ENCODE results near the gene VWA2.

VWA2 gene

DNA sequence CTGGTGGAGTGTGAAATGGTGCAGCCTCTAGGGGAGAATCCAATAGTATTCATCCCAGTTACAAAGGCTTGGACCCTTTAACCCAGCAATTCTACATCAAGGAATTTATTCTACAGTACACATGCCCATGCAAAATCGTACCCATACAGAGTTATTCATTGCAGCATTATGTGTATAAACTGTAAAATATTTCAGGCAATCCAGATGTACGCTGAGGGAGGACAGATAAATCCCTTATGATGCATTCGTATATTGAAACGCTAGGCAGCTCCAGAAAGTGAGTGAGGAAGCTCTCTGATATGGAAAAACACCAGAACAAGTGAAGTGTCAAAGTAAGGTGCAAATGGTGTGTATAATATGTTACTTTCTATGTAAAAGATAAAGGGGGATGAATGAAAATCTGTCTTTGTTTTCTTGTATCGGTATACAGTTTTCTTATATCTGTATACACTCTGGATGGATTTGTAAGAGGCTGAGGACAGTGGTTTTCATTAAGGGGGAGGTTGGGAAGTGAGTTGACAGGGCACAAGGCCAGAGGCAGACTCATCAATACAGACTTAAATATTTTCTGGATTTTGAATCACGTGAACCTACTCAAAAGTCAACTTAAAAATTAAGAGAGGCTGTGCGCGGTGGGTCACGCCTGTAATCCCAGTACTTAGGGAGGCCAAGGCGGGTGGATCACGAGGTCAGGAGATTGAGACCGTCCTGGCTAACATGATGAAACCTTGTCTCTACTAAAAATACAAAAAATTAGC, 17.1 kb downstream of the VWA2 start:
- no peak overlapping the region for H3K27ac ChIP-seq
- no peak for TF ChIP-seq ZFX (IDR thresholded peaks at IDR 0.05)
- TF ChIP-seq, protein P1, sequence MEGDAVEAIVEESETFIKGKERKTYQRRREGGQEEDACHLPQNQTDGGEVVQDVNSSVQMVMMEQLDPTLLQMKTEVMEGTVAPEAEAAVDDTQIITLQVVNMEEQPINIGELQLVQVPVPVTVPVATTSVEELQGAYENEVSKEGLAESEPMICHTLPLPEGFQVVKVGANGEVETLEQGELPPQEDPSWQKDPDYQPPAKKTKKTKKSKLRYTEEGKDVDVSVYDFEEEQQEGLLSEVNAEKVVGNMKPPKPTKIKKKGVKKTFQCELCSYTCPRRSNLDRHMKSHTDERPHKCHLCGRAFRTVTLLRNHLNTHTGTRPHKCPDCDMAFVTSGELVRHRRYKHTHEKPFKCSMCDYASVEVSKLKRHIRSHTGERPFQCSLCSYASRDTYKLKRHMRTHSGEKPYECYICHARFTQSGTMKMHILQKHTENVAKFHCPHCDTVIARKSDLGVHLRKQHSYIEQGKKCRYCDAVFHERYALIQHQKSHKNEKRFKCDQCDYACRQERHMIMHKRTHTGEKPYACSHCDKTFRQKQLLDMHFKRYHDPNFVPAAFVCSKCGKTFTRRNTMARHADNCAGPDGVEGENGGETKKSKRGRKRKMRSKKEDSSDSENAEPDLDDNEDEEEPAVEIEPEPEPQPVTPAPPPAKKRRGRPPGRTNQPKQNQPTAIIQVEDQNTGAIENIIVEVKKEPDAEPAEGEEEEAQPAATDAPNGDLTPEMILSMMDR (conservative IDR thresholded peaks at IDR 0.05): no peak

DNA sequence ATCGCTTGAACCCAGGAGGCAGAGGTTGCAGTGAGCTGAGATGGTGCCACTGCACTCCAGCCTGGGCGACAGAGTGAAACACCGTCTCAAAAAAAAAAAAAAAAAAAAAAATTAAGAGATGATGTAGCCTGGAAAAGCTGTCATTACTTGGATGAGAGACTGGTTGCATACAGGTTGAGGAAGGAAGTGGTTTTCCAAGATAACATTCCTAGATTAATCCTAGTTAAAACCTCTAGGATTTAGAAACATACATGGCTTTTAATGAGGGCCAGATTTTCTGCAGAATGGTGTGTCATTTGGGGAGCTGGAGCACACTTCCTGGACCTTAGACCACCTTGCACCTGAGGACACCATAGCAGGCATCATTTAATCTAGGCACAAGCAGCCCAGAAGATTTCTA, 17.8 kb downstream of the VWA2 start:
- H3K27ac ChIP-seq: no peak overlapping the region
- TF ChIP-seq ZFX (IDR thresholded peaks at IDR 0.05): no peak
- TF ChIP-seq, protein P1 (conservative IDR thresholded peaks at IDR 0.05): no peak

DNA sequence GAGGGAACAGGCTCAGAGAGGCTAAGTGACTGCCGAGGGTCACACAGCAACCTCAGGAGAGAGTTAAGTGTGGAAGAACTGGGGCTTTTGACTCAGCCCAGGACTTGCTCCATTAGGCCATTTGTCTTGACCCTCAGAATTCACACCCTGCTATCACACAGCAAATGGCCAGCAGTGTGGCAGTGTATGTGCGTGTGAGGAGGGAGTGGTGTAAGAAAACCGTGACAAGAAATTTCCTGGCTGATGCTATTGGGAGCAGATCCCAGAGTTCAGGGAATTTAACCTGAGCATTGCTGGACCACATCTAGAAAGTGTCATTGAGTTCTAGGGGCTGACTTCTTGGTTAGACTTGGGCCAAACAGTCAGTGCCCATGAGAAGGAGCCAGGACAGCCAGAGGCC, 18.4 kb downstream of the VWA2 start:
- H3K27ac ChIP-seq: no peak overlapping the region
- TF ChIP-seq, protein P1 (conservative IDR thresholded peaks at IDR 0.05): no peak

DNA sequence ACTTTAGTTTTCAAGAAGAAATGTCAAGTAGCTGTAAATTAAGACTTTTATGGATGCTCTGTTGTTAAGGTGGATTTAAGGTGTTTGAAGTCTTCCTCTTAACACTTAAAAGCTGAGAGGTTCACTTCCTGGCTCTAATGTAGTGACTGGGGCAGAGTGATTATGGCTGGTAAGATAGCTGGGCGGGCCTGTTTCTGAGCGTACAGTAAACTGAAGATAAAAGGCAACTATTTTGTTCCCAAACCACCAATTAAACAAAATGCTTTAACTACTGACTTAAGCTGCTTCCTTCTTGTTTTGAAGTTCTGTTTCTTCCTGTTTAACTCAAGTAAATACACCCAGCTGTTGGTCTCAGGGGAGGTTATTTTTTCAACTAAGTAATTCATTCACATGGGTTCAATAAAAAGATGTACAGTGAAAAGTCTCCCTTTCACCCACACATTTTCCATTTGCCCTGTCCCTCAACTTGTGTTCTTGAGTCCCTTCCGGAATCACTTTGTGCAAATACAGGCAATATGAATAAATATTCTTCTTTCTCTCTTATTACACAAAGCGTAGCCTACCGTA, 19.3 kb downstream of the VWA2 start:
- no peak for TF ChIP-seq ZFX (IDR thresholded peaks at IDR 0.05)
- TF ChIP-seq, protein P1 (conservative IDR thresholded peaks at IDR 0.05): no peak
- H3K27ac ChIP-seq: no peak overlapping the region

DNA sequence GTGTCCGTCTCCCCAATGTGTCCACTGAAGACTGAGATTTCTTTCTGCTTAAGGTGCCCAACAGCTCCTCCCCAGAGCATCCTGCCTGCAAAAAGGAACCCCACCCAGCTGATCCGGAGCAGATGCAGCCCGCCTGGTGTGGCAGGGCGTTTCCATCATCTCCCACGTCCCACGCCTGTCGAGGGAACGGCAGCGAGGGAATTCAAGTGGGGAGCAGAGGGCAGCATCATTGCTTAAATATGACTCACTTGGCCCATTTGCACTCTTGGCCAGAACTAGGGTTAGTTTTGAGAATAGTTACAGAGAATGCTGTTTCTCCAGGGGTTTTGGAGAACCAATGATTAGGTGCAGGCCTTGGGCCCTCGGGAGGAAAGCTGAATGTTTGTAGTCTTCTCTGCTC, 20.8 kb downstream of the VWA2 start:
- TF ChIP-seq ZFX (IDR thresholded peaks at IDR 0.05): no peak
- TF ChIP-seq, protein P1 (conservative IDR thresholded peaks at IDR 0.05): no peak
- H3K27ac ChIP-seq: no peak overlapping the region

DNA sequence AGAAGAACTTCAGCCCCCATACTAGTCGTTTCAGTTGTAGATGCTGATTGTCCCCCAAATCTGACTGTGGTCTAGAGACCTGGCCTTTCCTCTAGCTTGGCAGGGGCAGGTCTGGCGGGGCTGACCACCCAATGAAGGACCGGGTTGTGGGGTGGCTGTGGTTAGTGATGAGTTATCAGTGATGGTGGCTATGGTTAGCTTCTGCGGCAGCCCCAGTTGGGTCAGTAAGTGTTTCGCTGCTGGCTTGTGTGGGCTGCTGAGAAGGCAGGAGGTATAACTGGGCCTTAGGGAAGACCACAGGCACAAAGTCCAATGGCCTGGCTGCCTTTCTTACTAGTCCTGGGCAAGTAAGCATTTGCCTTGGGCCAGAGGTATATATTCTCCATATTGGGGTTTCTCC, 21.3 kb downstream of the VWA2 start:
- no peak for TF ChIP-seq ZFX (IDR thresholded peaks at IDR 0.05)
- TF ChIP-seq, protein P1 (conservative IDR thresholded peaks at IDR 0.05): no peak
- H3K27ac ChIP-seq: no peak overlapping the region

DNA sequence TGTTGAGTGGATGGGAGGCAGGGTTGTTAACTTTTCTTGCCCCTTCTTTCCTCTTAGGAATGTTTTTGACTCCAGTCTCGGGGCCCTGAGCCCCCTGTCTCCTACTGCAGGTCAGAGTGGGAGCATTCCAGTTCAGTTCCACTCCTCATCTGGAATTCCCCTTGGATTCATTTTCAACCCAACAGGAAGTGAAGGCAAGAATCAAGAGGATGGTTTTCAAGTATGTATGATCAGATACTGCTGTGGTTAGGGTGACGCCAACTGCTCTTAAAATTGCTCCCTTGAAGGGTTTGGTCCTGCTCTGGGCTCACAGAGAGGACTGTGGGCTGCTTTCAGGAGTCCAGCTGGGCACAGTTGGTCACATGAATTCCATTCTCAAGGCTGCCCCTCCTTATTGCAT, 22.0 kb downstream of the VWA2 start:
- H3K27ac ChIP-seq: no peak overlapping the region

More for the DNA sequence above, 22.0 kb downstream of the VWA2 start:
- TF ChIP-seq ZFX (IDR thresholded peaks at IDR 0.05): no peak
- TF ChIP-seq, protein P1 (conservative IDR thresholded peaks at IDR 0.05): no peak

Measured in C4-2B (cell line).